NCI-H82 treated with DMSO at 0.1 percent for 48 hours (cell line): ENCODE data around the gene OAF.
A peak's percentile ranks its signal among the peaks of the same experiment; 100 is the strongest.
"Not testable (repeated sequence)": the region's sequence is repeated elsewhere in the genome, so short reads cannot be mapped to it uniquely, and the experiment has no call there.

Source experiments
- DNase-seq: peaks from one replicate; lab custom pipeline; 2025; ENCODE audit not compliant: unreplicated experiment; lab: John Stamatoyannopoulos, UW

Gene OAF

GRCh38 chr11:120210626-120211521 is at the start of gene OAF:
TSS of gene OAF (plus strand) at chr11:120211032. CDS start at chr11:120211280, 248 bp downstream.
- DNase-seq, result peak; percentile 7

GRCh38 chr11:120167659-120168058 is 43.2 kb upstream of the OAF start:
- DNase-seq, result no peak

- DNase-seq, result no peak
Observed at GRCh38 chr11:120168108-120168959, 42.5 kb upstream of the OAF start.

GRCh38 chr11:120168960-120169681 is 41.7 kb upstream of the OAF start:
- DNase-seq, result peak; percentile 4

GRCh38 chr11:120169981-120170698 is 40.7 kb upstream of the OAF start:
- DNase-seq, result no peak

GRCh38 chr11:120170741-120171261 is 40.0 kb upstream of the OAF start:
- DNase-seq, result no peak

GRCh38 chr11:120172054-120172911 is 38.5 kb upstream of the OAF start:
- peak; percentile 1 for DNase-seq

GRCh38 chr11:120173019-120173705 is 37.7 kb upstream of the OAF start:
- no peak for DNase-seq

- no peak for DNase-seq
Observed at GRCh38 chr11:120173807-120174206, 37.0 kb upstream of the OAF start.

GRCh38 chr11:120174866-120175265 is 36.0 kb upstream of the OAF start:
- DNase-seq, result no peak

- no peak for DNase-seq
Observed at GRCh38 chr11:120178561-120179056, 32.2 kb upstream of the OAF start.

GRCh38 chr11:120179057-120179672 is 31.7 kb upstream of the OAF start:
- no peak for DNase-seq

- DNase-seq, result not testable (repeated sequence)
Observed at GRCh38 chr11:120180063-120180462, 30.8 kb upstream of the OAF start.

GRCh38 chr11:120180551-120181232 is 30.1 kb upstream of the OAF start:
- no peak for DNase-seq

GRCh38 chr11:120181376-120181975 is 29.4 kb upstream of the OAF start:
- DNase-seq, result no peak

- no peak for DNase-seq
Observed at GRCh38 chr11:120182372-120182771, 28.5 kb upstream of the OAF start.

- peak; percentile 1 for DNase-seq
Observed at GRCh38 chr11:120182790-120183491, 27.9 kb upstream of the OAF start.
